Measurements from ENCODE around the gene CDH23.

GRCh38 chr10:71357792-71358265 is 38.9 kb upstream of the CDH23 start:
- TF ChIP-seq, protein P1, sequence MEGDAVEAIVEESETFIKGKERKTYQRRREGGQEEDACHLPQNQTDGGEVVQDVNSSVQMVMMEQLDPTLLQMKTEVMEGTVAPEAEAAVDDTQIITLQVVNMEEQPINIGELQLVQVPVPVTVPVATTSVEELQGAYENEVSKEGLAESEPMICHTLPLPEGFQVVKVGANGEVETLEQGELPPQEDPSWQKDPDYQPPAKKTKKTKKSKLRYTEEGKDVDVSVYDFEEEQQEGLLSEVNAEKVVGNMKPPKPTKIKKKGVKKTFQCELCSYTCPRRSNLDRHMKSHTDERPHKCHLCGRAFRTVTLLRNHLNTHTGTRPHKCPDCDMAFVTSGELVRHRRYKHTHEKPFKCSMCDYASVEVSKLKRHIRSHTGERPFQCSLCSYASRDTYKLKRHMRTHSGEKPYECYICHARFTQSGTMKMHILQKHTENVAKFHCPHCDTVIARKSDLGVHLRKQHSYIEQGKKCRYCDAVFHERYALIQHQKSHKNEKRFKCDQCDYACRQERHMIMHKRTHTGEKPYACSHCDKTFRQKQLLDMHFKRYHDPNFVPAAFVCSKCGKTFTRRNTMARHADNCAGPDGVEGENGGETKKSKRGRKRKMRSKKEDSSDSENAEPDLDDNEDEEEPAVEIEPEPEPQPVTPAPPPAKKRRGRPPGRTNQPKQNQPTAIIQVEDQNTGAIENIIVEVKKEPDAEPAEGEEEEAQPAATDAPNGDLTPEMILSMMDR (conservative IDR thresholded peaks at IDR 0.05): no peak
- no peak for TF ChIP-seq EZH2 (IDR thresholded peaks at IDR 0.05; ENCODE audit: low read depth)
